HG03457 (cell line): ENCODE results near the gene ADCY4.
"Not testable (repeated sequence)": the region's sequence is repeated elsewhere in the genome, so short reads cannot be mapped to it uniquely, and the experiment has no call there.

Experiments used
- ATAC-seq: cut with Tn5 transposase; IDR thresholded peaks from one replicate; pipeline ENCODE4 v1.9.1; 2021; ENCODE audit warnings: moderate number of reproducible peaks; ENCODE audit not compliant: unreplicated experiment

ADCY4 gene

DNA sequence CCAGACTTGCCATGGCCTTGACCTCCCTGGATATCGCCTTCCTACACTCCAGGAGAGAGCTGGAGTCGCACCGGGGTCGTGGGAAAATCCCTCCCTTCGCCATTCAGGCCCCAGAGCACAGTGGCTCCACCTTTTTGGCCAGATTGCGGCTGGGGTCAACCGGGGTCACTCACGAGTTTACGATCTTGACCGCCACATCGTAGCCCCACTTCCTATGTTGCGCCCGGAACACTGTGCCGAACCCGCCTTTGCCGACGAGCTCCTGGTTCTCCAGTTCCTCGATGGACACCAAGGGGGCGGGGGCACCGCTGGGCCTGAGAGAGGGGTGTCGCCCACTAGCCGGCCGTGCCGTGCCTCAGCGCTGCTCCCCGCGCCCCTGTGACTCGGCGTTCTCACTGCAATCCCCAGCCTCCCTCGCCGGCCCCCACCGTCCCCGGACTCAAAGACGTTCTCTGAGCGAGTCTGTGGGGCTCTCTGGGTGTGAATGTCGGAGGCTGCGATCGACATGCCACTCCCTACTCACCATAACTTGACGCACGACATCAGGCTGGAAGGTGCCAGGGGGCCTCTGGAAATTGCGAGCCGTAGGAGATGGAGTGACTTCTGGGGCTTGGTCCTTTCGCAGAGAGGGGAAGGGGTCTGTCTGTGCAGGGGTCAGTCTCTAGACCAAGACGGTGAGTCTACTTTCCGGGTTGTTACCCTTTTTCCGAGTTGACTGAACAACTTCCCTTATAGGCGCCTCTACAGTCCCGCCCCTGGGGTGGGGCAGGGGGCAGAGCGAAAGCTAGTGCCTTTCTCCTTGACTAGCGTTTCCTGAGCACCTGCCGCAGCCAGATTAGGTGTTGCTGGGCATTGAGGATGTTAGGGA is 4.6 kb upstream of the ADCY4 start, which contains the start of gene RIPK3:
TSS of gene RIPK3 (minus strand) at position 708 of the 868 bp plus-strand sequence. CDS start at position 543, 165 bp downstream.
- no peak for ATAC-seq

- ATAC-seq: no peak
Measured at GRCh38 chr14:24338843-24339242, 4.0 kb upstream of the ADCY4 start.

GRCh38 chr14:24337824-24338175 is 2.9 kb upstream of the ADCY4 start:
- no peak for ATAC-seq

GRCh38 chr14:24337144-24337823 is 2.4 kb upstream of the ADCY4 start:
- ATAC-seq: no peak

DNA sequence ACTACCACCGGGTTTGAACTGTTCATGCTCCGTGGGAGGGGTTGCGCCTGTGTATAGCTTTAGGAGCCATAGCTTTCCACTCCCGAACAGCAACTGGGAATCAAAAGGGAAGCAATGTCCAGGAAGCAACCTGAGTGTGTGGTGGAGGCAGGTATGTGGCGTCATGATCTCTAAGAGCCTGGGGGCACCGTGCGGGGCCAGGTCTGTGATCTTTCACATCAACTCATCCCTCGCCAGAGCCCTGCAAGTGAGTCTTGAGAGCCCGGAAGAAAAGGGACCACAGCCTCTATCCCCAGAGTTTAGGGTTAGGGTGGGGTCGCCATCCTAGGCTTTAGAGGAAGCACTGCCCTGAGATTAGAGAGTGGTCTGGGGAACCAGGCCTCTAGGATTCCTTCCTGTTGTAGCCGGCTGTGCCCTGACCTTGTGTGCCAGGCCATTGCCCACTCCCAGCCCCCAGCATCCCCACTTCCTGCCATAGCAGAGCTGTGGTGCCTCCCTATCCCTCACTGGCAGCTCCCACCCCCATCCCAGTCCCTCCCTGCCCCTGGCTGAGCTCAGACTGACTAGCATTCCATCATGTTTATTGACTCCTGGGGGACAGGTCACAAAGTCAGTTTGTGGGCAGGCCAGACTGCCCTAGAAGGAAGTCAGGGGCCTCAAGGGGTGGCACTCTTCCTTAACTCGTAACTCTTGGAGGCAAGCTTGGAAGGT is 745 bp upstream of the ADCY4 start:
- no peak for ATAC-seq

DNA sequence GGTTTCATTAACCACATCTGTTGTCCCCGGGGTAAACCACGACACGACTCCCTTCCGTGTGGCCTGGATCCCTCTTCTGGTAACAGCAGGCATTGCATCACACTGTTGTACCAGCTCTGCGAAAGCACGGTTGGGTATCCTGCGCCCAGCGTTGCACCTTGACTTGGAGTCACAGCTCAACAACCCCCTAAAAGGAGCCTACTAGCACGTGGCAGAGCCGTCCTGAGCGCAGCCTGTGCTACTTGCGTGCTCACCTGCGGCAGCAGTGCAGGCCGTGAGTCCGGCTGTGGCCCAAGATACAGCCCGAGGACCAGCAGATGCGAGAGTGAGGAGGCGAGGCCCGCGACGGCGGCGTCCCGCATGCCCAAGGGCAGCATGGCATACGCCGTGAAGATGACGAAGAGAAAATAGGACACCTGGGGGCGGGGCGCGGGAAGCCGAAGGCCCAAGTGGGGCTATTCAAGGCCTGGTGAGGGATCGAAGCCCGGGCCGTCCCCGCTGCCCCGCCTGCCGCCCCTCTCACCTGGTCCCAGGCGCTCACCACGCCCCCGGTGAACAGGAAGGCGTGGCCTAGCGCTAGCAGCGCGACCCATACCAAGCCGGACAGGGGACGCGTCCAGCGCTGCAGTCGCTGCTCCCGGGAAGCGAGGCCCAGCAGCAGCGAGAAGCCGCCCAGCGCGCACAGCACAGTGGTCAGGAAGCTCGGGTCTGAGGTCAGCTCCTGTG is 2.4 kb downstream of the ADCY4 start:
- peak; percentile 82 for ATAC-seq

GRCh38 chr14:24331731-24332267 is 3.1 kb downstream of the ADCY4 start:
- no peak for ATAC-seq

DNA sequence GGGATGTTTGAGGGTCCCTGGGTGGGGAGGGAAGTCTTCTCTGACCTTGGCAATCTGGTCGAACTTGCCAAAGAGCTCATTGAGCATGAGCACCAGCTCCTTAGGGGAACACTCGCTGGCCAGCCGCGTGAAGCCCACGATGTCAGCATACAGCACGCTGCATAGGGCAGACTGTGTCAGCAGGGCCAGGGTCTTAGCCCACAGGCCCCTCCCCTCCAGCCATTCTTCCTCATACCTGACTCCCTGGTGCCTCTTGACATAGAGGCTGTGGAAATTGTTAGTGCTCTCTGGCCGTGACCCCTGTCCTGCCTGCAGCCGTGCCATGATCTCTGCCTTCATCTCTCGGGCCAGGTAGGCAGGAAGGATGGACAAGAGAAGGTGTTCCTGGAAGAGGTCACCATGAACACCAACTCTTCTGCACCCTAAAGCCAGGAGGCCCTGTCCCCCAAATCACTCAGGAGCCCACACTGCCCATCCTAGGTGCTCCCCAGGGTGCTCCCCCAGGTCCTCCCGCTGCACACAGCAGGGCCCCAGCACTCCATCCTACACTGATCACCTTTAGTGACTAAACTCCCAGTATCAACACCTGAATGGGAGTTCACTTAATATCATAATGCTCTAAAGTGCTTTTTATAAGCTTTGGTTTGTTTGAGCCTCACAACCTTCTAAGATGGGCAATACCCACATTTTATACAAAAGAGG is 3.7 kb downstream of the ADCY4 start:
- no peak for ATAC-seq

- ATAC-seq: no peak
Measured at GRCh38 chr14:24329736-24330135, 5.1 kb downstream of the ADCY4 start.

DNA sequence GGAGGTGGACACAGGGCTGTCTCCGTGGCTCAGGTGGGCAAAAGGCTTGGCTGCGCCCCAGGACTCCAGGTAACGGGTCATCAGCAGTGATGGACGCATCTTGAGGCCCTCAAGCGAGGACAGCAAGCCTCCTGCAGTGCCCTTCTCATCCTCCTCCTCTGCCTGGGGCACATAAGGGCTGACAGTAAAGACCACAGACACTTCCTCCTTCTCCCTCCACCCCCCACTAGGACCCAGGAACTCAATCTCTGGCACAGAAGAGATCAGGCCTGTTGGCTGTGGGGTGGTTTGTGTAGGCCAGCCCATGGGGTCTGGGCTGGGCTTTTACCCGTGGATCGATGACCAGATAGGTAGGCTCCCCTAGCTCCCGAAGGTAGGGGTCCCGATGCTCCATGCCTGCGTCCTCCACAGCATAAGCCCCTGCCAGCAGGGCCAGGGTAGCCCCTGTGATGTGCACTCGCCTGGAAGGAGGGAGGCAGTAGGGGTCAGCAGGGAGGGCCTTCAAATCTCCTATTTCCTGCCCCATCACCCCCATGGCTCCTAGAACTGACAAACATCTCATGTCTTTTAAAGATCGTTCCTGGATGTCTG is 5.7 kb downstream of the ADCY4 start:
- no peak for ATAC-seq

- ATAC-seq: not testable (repeated sequence)
Measured at GRCh38 chr14:24327914-24328313, 7.0 kb downstream of the ADCY4 start.

DNA sequence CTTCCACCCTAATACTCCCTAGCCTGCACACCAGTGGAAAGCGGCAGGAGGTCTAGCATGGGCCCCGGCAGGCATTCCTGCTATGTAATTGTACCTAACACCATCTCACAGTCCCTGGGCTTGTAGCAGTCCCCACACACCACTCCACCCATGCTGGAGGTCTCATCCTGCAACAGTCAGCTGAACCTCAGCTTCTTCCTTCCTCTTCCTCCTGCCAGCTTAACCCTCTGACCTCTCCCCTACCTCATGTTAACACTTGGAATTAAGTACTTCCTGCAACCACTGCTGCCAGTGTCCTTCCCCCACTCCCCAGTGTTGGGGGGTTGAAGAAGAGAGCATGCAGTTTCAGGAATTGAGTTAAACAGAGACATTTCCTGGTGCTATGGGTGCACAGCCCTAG is 7.6 kb downstream of the ADCY4 start:
- ATAC-seq: no peak

DNA sequence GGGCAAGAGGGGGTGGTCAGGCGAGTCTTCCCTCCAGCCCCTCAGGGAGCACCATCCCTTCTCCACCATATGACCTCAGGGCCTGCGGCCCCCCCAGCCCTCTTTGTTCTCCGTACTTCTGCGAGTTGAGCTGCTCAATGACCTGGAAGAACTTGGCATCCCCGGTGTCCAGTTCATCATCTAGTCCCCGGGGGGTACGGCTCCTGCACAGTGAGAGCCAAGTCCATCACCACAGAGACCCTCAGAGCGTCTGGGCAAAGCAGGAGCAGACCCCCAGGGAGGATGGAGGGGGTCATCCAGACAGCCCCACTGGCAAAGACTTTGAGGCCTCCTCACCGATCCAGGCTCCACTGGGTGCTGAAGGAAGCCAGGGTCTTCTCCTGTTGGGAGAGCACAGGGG is 8.9 kb downstream of the ADCY4 start:
- no peak for ATAC-seq

DNA sequence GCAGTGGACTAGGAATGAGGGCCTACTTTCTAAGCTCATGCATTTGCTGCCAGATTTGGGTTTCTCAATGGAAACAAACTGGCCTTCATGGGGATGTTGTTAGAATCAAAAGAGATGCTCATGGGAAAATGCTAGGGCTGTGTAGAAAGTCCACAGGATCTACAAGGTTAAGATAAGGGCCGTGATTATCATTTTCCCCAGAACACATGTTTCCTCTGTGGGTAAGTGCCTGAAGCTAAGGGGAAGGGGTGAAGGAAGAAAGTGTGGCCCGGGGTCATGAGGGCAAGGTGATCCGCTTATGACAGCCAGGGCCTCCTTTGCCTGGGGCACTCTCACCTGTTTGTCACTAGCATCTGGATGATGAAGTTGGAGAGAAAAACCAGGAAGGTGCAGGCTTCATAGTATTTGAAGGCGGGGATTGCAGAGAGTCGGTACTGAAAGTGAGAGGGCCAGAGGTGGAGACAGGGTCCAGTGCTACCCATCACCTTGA is 9.8 kb downstream of the ADCY4 start:
- ATAC-seq: no peak

- ATAC-seq: no peak
Measured at GRCh38 chr14:24324024-24324423, 10.8 kb downstream of the ADCY4 start.

DNA sequence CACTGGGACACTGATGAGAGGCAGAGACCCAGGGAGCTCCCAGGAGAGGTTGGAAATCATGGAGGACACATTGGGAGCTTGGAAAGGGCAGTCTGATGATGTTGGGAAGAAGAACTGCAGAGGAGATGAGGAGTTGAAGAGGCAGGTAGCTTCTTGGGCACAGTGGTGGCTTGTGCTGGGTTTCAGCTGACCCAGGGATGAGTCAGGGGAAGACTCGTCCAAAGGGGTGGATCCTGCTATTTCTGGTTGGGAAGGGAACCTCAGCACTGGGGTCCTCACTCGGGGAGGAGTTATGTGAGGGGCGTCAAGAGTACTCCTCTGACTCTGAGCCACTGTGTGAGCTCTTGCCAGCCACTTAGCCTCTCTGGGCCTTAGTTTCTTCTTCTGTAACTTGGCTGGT is 11.5 kb downstream of the ADCY4 start:
- ATAC-seq: no peak

DNA sequence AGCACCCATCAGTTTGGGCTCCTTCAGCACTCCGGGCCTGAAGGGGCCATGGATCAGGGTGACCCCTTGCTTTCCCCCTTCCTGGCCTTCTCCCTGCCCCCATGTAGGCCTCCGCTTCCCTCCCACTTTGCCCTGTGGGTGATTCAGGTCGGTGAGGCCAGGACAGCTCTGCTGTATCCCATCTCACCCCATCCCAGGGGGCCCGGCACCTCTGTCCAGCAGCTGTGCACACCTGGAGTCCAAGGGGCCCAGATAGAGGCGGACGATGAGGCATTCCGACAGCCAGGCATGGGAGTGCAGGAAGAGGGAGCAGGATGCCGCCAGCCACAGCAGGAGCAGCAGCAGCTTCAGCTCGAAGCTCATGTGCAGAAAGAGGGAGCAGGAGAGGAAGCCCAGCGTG is 12.2 kb downstream of the ADCY4 start:
- ATAC-seq: no peak

DNA sequence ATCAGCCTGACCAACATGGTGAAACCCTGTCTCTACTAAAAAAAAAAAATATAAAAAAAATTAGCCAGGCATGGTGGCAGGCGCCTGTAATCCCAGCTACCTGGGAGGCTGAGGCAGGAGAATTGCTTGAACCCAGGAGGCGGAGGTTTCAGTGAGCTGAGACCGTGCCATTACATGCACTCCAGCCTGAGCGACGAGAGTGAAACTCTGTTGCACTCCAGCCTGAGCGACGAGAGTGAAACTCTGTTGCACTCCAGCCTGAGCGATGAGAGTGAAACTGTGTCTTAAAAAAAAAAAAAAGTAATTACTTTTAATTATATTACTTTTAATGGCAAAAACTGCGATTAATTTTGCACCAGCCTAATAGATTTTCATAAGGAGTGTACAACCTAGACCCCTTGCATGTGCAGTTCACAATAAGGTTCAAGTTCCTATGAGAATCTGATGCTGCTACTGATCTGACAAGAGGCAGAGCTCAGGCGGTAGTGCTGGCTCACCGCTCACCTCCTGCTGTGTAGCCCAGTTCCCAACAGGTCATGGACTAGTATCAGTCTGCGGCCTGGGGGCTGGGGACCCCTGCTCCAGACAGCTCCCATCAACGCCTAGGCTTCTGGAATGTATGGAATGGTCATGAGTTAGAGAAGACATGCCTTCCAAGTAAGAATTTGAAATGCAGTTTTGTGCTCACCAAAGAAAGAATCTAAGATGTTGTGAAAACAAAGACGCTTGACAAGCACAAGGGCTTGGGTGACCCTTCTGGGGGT is 13.5 kb downstream of the ADCY4 start:
- no peak for ATAC-seq
